Anterior cingulate cortex (tissue), 58 donors: ENCODE measurements around the gene WFDC12.
A peak's percentile ranks its signal among the peaks of the same experiment; 100 is the strongest.

Experiments used
- DNase-seq, 58 donors: peaks; one replicate each; lab custom pipeline; 2025; lab: John Stamatoyannopoulos, UW

The WFDC12 gene

DNA sequence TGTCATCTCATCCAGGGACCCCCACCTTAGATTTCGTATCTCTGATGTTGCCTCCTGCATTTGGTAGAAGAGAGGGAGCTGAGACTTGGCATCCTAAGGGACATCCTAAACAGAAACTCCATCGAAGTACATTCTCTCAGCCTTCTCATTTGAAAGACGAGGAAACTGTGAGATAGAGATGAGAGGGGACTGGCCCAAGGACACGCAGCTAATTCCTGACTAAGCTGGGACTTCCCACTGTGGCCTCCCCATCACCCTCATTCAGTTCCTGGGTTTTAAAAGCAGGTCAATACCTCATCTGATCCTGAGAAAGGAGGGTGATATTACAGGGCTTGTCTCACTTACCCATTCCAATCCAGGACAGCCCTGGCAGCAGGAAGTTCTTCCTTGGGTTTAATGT, 8.4 kb downstream of the WFDC12 start:
- DNase-seq, result no peak

GRCh38 chr20:45115386-45115774, 8.9 kb downstream of the WFDC12 start:
- DNase-seq, result no peak

DNA sequence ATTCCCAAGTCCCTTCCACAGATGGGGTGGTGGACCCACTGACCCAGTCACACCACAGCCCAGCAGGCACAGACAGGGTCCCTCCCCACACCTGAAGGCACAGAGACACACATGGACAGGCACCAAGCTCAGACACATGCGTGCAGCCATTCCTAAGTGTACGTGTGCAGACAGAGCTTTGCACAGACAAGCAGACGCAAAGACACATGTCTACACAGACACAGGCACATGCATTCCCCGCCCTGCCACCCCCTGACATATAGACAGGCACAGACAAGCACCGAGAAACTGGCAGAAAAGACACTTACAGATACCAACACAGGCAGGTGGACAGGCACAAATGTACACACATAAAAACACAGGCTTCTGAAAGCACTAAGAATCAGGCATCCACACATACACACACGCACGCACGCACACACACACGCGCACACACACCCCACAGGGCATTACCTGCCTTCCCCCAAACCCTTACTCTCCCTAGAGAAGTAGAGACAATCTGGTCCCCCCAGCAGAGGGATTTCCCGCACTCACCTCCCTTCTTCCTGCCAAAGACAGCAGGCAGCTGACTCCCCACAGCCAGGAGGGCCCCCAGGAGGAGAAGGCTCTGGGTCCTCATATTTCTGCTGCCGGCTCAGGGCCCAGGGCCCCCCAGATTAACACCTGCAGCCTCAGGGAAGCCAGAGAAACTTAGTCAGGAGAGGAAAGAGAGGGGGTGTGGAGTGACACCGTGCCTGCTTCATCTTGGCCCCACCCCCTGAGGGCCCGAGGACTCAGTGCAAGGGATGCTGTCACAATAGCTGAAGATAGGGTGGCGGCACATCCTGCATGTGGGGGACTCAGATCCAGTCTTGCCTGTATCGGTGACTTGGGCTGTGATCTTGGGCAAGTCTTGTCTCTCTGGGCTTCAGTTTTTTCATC, 9.5 kb downstream of the WFDC12 start, which contains the start of gene WFDC5:
WFDC5 (minus strand) TSS at position 710 of the 921 bp plus-strand sequence; CDS start at position 619, 91 bp downstream.
- DNase-seq, result no peak

DNA sequence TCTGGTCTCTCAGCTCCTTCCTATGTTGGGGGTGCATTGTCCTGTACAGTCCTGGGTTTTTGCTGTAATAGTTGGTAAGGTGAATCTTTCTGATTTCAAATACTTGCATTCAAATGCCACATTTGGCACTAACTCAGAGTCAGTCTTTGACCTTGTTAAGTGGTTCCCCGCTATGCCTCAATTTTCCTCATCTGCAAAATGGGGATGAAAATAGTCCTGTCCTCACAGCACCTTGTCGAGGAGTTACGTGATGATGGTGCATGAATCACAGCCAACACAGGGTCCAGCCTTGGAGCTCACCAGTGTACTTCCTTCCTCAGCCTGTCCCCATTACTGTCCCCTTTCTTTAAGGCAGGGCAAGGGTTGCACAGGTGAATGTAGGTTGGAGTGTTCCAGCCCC, 10.4 kb downstream of the WFDC12 start:
- no peak for DNase-seq

DNA sequence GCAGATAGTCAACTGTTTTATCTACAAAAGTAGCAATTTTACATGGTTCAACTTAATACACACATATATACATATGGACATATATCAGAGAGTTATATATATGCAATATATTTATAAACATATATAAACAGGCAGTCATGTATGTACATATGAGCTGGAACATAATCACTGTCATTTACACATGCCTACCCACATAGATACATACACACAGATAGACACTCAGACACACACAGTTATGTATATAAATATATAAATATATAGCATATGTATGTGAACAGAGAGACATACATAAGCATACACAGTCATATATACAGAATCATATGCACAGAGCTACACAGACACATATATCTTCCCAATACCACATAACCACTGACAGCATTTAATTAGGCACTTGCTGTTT, 11.5 kb downstream of the WFDC12 start:
- DNase-seq, result no peak

DNA sequence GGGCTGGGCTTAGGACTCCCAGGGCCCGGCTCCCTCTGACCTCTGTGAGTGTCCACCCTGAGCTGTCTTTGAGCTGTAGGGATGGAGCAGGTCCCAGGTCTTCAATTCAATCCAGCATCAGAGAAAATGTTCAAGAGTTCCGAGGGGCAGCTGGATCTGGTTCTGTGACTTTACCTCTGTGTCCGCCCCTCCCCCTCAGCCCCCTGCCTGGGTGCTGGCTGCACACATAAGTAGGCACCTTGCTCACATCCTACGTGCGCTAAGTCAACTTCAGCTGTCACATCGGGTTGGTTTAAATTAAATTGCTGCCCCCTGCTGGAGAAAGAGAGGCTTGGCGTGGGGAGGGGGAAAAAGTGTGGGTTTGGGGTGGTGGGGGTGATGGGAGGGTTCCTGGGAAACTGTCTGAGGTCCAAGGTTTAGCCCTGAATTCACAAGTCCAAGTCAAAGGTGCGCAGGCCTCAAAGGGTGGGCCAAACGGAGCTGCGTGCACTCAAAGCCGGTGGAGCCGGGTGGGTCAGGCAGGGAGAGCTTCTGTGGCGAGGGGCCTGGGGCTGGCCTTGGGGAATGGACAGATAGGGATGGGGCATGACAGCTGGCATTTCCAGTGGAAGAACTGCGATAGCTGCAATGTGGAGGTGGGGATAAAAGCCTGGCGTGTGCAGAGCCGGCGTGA, 12.3 kb downstream of the WFDC12 start:
- no peak for DNase-seq

- no peak for DNase-seq
Measured at GRCh38 chr20:45111285-45111684, 13.0 kb downstream of the WFDC12 start.

DNA sequence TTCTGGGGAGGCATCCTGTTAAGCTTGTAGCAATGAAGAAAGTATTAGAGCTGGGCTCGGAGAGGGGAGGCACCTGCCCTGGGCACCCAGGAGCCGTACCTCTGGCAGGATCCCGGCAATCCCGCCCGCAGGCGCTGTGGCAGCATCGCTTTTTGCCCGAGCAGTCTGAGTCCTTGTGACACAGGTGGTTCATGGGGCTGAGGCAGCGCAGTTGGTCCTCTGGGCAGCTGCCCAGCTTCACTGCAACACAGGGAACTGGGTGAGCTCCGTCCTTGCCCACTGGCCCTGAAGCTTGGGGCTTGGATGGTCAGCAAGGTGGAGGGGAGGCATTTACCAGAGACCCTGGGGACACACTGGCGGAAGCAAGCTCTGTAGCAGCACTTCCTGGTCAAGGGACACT, 14.0 kb downstream of the WFDC12 start:
- no peak for DNase-seq

DNA sequence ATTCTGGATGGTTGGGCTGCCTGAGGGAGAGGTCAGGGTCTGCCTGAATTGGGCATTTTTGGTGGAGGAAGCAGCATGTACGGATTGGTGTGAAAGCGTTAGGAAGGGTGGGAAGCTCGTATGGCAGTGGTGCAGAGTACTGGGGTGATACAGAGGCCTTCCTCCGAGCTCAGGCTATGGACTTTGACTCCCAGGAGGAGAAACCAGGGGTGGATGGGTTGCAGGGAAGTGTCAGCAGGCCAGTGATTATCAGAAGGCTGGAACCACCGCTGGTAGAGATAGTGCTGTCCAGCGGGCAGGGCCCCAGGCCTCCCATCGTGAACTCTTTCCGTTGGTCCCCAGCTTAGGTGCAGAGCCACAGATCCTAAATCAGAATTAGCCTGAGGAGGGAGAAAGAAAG, 14.6 kb downstream of the WFDC12 start:
- no peak for DNase-seq

DNA sequence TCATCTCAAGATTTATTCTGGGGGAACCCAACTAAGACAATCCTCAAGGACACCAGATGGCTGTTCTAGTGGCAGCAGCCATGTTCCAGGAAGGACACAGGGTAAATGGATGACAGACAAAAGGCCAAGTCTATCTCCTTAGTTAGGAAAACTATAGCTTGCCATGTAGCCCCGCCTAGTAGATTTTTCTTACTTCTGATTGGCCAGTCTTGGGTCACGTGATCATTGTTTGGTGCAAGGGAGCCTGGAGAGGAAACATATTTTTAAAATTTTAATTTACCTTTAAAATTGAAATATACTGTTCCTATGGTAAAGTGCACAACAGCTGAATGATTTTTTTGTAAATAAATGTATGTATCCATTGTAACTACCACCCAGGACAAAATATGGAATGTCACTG, 18.9 kb downstream of the WFDC12 start:
- no peak for DNase-seq

GRCh38 chr20:45104786-45105185, 19.5 kb downstream of the WFDC12 start:
- DNase-seq, result peak in 16 of 58 donors; percentile 11 to 61 (median 34)

GRCh38 chr20:45103072-45103471, 21.2 kb downstream of the WFDC12 start:
- no peak for DNase-seq

DNA sequence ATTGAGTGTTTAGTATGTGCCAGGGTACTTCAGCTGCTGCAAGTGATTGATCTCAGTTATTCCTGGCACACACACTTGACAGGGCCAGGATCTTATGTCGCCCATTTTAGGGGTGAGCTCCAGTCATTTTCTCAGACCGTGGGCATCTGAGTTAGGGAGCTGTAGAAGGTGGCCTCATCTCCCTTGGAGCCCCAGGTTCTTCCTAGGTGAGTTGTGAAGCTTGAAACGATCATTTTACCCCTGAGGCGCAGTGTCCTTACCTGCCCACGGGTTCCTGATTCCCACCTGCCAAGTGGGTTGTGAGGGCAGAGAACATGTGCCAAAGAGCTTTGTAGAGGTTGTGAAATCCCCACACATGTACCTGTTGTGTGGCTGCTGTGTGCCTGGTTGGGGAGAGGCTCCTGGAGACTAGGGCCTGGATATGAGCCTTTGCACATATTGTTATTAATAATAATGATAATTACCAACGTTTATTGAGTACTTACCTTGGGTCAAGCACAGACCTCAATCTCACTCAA, 22.9 kb downstream of the WFDC12 start:
- no peak for DNase-seq

DNA sequence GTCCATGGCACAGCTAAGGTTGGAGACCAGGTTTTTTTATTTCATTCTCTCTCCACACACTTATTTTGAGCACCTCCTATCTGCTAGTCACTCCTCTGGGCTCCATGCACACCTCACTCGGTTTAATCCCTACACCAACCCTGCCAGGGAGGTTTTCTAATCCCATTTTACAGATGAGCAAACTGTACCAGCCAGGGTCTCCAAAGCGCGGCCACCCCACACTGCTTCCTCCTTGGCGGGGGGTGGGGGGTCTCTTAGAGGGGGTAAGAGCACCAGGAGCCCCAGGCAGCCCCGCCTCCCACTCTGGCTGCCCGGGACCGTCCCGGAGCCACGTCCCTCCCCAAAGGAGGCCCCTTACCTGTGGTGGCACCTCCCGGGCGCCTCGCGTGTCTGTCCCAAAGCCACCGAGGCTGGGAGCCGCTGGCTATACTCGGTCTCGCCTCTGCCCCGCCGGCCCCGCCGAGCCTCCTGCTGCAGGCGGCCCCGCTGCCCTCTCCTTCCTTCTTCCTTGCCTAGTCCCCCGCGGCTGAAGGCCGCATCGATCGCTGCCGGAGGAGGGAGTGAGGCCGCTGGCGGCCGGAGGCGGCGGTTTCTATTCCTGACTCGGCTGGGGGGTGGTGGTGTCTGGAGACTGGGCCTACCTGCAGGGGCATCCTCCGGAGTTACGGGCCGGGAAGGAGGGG, 23.6 kb downstream of the WFDC12 start, which contains the start of gene KCNS1:
KCNS1 (minus strand) TSS at position 565 of the 683 bp plus-strand sequence. CDS start 1,891 bp downstream, outside the sequence.
- DNase-seq, result peak in 7 of 58 donors; percentile 7 to 39 (median 17)

DNA sequence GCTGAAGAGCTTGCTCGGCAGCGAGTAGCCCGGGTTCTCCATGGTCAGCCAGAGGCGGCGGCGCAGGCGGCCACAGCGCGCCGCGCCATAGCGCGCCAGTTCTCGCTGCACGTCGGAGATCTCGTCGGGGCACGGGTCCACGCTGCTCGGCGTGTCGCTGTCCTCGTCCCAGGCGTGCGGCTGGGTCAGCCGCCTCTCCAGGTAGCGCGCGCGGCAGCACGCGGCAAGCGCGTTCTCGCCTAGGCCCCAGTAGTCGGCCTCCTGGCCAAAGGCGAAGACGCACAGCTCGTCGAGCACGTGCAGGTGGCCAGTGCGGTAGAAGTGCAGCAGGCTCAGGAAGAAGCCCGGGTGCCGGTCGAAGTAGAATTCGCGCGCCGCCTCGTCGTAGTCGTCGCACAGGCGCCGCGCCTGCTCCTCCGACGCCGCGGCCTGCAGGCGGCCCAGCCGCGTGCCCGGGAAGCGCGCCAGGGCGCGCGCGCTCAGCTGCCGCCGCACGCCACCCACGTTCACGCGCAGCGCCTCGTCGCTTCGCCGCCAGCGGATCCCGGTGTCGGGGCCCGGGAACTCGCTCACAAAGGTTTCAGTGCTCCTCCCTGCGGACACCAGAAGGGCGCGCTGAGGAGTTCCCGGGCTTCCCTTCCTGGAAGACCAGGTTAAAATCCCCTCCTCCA, 26.0 kb downstream of the WFDC12 start:
- peak in 2 of 58 donors; percentile 8 to 18 for DNase-seq

DNA sequence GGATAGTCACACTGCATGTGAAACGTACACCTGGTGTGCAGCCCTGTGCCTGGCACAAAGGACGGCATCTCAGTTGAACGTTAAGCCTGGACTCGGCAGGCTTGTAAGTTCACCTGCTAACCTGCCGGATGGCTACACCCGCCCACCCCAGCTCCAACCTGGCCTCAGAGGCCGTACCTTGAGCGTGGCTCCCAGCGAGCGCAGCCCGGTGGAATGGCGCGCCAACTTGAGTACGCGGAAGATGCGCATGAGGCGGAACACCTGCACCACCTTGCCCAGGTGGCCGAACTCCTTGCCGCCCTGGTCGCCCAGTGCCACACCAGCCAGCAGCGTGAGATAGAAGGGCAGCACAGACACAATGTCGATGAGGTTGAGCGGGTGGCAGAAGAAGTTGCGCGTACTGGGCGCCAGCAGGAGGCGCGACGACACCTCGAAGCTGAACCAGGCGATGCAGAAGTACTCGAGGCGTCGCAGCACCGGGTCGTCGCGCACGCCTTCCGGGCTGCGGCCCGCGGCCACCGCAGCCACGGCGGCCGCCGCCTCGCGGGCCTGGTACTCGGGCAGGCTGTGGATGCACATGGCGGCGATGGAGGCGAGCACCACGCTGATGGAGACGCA, 26.7 kb downstream of the WFDC12 start:
- DNase-seq, result no peak

DNA sequence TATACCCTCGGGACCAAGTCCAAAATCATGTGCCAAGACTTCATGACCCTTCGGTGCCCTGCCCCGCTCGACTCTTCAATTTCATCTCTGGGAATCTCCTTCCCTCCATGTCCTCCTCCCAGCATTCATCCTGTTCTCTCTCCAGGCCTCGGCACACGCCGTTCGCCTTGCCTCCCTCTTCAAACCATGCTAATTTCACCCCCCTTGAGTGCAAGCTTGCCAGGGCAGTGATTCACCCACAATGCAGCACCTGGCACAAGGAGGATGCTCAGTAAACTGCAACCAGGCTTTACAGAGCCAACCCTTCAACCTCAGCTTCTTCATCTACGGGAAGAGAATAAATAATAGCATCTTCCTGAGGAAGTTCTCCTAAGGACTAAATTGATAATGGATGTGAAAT, 27.5 kb downstream of the WFDC12 start:
- peak in 8 of 58 donors; percentile 12 to 45 (median 20) for DNase-seq

DNA sequence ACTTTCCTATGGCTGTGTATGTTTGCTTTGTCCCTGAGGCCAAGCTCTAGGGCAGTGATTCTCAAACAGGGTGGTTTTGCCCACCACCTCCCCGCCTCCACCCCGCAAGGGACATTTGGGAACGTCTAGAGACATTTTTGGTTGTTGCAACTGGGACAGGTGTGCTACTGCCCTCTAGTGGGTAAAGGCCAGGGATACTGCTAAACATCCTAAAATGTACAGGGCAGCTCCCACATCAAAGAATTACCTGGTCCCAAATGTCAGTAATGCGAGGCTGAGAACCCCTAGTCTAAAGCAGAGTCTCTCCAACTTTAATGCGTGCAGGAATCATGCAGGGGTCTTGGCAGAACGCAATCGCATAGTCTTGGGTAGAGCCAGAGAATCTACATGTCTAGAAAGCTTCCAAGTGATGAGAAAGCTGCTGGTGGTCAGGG, 28.4 kb downstream of the WFDC12 start:
- peak in 37 of 58 donors; percentile 6 to 60 (median 35) for DNase-seq

DNA sequence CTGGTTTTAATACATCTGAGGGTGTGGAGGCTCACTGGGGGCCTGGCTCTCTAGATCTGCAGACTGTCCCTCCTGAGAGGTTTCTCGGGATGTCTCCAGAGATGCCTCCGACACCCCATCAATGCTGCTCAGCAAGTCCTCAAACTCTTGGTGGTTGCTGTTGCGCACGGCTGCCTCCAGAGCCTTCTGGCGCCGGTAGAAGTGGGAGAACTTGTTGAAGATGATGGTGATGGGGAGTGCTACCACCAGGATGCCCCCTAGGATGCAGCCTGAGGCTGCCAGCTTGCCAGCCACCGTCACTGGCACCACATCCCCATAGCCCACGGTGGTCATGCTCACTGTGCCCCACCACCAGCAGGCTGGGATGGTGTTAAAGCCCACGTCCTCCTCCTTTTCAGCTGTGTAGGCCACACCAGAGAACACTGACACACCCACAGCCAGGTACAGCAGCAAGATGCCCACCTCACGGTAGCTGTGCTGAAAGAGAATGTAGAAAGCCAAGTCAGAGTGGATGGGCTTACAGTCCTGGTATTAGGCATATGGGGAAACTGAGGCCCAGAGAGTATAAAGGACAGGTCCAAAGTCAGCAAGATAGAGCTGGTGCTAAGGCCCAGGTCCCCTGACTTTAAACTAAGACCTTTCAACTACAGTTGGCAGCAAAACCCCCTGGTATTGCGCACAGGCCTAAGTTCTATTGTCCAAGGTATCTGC, 29.2 kb downstream of the WFDC12 start:
- DNase-seq, result no peak
